Placental epithelial cell (primary cell): Measurements from ENCODE around the gene TRIM39. TPM values are rescaled to one million over a fixed set of nuclear protein-coding genes. Genes with fewer than 3 reads are reported as not detected.

Experiments used
- small RNA-seq: library from RNA; depleted of rRNA; stranded (forward); fragments of <200 nt; gene quantifications from one replicate; pipeline ENCODE3, GENCODE V24; 2012
- total RNA-seq: library from RNA; depleted of rRNA; stranded (reverse); fragments of >200 nt; gene quantifications from 2 replicates; pipeline ENCODE4 v1.2.3, GENCODE V29; 2012

TRIM39 gene
- 14.9 and 18.0 TPM in 2 replicates for total RNA-seq

DNA sequence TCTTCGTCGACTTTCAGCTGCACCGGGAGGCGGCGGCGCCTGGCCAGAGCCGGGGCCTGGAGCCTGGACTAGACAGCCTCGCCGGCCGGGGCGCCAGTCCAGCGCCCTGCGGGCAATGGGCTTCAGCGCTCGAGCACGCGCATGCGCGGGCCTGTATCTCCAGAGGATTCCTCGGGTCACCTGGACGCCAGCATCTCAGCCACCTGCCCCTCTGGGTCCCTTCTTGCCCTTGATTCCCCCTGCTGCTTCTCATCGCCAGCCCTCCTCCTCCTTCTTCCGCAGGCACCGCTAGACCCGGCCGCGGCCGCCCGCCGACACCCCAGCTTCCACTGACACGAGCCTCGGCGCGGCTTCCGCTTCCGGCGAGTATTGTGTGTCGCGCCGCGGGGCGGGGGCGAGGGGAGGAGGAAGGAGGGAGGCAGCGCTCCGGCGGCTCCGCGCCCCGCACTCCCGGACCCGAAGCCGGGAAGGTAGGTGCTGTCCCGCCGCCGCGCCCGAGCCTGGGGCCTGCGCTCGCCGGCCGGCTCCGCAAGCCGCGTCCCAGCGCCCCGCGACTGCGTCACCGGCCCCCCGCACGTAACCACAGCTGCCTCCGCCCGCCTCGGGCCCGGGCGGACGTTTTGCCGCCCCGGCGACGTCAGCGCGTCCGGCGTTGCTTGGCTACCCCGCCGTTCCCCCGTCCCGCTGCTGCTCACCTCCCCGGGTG lies at the start of gene TRIM39:
Gene TRIM39, plus strand, starts transcription at position 402 of the 706 bp plus-strand sequence. CDS start 2,391 bp downstream, outside the sequence.

GRCh38 chr6:30344868-30345671 lies 18.3 kb downstream of the TRIM39 start, which contains the start of gene RPP21:
TSS of gene RPP21 (plus strand) at chr6:30345156. CDS start at chr6:30345172, 16 bp downstream.

Small RNAs within 50 kb of the gene (small RNA-seq; reads per million reads assigned to genes)
- gene HLA-N, result not detected

Other genes with a start within 250 kb of the TRIM39 start
- gene TRIM31, start 213.8 kb upstream of the TRIM39 start, total RNA-seq, result under 0.01 and 0.11 TPM in 2 replicates
- gene TRIM40, start 190.8 kb upstream of the TRIM39 start, total RNA-seq, result not detected in 2 replicates
- not detected in 2 replicates for gene TRIM10, start 165.7 kb upstream of the TRIM39 start, total RNA-seq
- gene TRIM15, start 163.4 kb upstream of the TRIM39 start, total RNA-seq, result not detected in 2 replicates
- 36.1 and 48.0 TPM in 2 replicates for gene TRIM26, start 113.5 kb upstream of the TRIM39 start, total RNA-seq
- gene RPP21, start 18.2 kb downstream of the TRIM39 start, total RNA-seq, result 19.2 and 47.5 TPM in 2 replicates
- gene HLA-E, start 162.6 kb downstream of the TRIM39 start, total RNA-seq, result 104 and 261 TPM in 2 replicates
- 59.3 and 84.8 TPM in 2 replicates for gene GNL1, start 229.6 kb downstream of the TRIM39 start, total RNA-seq
- gene PRR3, start 230.4 kb downstream of the TRIM39 start, total RNA-seq, result 6.1 and 10.6 TPM in 2 replicates
- 45.9 and 46.0 TPM in 2 replicates for gene ABCF1, start 244.5 kb downstream of the TRIM39 start, total RNA-seq